ENCODE data around the gene DENND1A.
"Not testable (repeated sequence)": the region's sequence is repeated elsewhere in the genome, so short reads cannot be mapped to it uniquely, and the experiment has no call there.

DENND1A gene

GRCh38 chr9:123457583-123457982 is 472.3 kb downstream of the DENND1A start:
- DNase-seq (ENCODE audit: low read depth) = no peak

GRCh38 chr9:123456011-123456410 is 473.9 kb downstream of the DENND1A start:
- DNase-seq (ENCODE audit: low read depth) = no peak

DNA sequence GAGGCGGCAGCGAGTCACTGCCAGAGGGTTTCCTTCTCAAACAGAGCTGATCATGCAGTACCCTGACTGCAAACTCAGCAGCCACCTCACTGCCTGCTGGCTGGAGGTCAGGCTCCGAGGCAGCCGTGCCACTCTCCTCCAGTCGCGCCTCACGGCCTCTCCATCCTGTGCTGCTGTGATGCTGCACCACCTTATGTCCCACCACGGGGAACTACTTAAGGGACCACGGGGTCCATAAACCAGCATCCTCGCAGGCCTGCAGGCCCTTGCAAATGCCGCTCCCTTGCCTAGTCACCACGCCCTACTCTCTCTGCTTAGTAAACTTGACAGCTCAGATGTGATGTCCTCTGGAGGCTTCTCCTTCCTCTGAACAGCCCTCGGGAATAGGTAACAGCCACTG is 474.7 kb downstream of the DENND1A start:
- no peak for DNase-seq (ENCODE audit: low read depth)

GRCh38 chr9:123454361-123454760 is 475.6 kb downstream of the DENND1A start:
- no peak for DNase-seq (ENCODE audit: low read depth)

- no peak for DNase-seq (ENCODE audit: low read depth)
These were observed 476.1 kb downstream of the DENND1A start for GRCh38 chr9:123453831-123454321.

GRCh38 chr9:123453076-123453667 is 476.8 kb downstream of the DENND1A start:
- no peak for DNase-seq (ENCODE audit: low read depth)

DNA sequence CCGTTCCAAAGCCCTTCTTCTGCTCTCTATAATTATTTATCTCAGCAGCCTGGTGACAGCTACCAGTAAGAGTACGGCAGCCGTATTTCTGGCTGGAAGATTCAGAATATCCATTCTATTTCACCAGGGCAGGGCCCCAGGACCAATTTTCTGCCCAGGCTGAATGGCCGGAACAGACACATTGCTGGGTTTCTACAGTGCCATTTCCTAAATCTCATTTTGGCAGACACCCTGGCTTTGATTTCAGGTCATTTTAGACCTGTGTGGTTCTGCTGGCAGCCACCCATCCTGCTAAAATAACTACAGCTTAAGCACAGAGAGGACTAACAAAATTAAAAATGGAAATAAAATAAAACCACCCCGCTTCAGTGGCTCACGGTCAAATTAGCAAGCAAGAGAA is 478.9 kb downstream of the DENND1A start:
- DNase-seq (ENCODE audit: low read depth) = no peak

DNA sequence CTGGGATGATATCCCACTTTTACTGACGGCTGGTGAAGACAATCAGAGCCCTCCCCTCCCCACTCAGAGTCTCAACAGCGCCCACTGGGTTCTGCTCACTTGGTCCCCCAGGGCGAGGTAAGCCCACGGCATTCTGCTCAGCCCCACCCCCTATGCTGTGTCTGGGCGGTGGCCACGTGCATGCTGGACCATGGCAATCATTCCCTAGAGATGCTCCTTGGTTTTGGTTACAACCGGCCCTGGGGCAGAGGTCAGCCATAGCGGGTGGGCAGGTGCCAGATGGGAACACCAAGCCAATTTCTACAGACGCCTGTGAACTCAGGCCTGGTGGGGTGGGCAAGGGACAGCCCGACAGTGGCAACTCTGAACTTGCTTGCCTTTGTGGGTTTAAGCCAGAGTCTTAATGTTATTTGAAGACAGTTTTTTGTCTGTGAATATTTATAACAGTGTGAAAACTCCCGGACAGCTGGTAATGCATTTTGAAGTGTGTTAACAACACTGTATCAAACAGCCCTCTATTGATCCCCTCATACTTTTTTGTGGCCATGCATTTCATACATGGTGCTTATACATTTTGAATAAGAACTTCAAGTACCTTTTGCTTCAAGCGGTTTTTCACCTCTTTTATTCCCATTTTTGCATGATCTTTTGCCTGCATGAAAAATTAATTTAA is 479.7 kb downstream of the DENND1A start:
- DNase-seq (ENCODE audit: low read depth) = no peak

DNA sequence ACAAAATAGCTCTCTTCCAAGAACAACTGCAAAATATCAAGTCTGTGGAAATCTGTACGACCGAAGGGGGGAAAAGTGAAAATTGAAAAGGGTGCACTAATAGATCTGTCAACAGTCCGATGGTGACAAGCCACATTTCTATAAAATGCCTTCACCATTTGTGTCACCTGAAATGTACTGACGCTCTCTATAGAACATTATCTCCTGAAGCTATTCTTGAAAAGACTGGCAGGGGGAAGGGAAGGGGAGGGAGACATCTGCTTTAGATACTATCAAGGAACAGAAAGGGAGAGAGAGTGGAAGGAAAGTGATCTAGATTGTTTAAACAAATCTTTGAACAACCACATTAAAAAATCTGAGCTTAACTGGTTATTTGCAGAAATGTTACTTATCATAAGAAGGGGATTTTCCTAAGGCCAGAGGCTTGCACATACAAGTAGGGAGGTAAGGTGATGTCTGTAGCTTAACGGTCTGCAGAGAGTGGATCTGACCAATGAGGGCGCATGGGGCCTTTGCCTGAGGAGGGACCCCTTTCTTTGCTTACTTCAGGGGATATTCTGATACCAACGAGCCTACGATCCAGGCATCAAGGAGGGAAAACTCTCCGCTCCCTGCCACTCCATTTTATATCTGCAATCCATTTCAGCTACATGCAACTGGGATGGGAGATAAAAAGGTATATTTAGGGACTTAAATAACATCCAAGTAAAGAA is 481.8 kb downstream of the DENND1A start:
- DNase-seq (ENCODE audit: low read depth) = no peak

- DNase-seq (ENCODE audit: low read depth) = no peak
These were observed 483.8 kb downstream of the DENND1A start for GRCh38 chr9:123445981-123446610.

DNA sequence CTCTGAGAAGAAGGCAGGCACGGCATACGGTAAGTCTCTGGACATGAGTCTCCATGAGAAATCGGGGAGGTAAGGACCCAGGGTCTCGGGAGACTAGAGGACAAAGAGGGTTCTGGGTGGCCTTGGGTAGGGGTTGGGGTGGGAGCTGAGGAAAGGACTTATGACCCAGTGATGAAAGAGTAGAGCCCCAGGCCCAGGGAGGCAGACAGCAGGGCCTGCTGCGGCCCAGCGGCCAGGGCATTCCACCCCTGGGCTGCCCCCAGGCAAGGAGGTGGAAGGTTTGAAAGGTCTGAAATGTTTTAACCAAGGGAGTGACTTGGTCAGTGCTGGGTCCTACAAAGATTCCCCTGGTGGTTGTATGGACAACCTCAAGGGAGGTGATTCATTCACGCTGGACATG is 484.8 kb downstream of the DENND1A start:
- no peak for DNase-seq (ENCODE audit: low read depth)

GRCh38 chr9:123441769-123442168 is 488.2 kb downstream of the DENND1A start:
- DNase-seq (ENCODE audit: low read depth) = no peak

GRCh38 chr9:123440256-123440655 is 489.7 kb downstream of the DENND1A start:
- DNase-seq (ENCODE audit: low read depth) = no peak

DNA sequence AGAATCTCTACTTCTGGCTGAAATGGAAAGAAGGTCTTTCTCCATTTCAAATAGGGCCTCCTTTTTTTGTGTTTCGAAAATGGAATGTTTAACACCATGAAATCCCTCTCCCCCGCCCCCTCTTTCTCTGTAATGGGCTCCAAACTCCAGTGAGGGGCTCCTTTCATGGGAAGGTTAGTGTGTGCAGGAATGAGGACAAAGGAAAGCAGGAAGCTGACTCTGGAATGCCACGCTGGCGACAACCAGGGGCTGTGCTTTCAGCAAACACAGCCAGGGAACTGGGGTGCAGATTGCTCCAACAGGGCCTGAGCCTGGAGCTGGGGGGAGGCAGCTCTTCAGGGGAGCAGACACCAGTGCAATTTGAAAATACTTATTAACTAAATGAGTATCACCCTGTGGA is 491.1 kb downstream of the DENND1A start:
- no peak for DNase-seq (ENCODE audit: low read depth)

- DNase-seq (ENCODE audit: low read depth) = no peak
These were observed 491.6 kb downstream of the DENND1A start for GRCh38 chr9:123438321-123438720.

- DNase-seq (ENCODE audit: low read depth) = no peak
These were observed 492.7 kb downstream of the DENND1A start for GRCh38 chr9:123437201-123437600.

- no peak for DNase-seq (ENCODE audit: low read depth)
These were observed 494.5 kb downstream of the DENND1A start for GRCh38 chr9:123435471-123435870.

DNA sequence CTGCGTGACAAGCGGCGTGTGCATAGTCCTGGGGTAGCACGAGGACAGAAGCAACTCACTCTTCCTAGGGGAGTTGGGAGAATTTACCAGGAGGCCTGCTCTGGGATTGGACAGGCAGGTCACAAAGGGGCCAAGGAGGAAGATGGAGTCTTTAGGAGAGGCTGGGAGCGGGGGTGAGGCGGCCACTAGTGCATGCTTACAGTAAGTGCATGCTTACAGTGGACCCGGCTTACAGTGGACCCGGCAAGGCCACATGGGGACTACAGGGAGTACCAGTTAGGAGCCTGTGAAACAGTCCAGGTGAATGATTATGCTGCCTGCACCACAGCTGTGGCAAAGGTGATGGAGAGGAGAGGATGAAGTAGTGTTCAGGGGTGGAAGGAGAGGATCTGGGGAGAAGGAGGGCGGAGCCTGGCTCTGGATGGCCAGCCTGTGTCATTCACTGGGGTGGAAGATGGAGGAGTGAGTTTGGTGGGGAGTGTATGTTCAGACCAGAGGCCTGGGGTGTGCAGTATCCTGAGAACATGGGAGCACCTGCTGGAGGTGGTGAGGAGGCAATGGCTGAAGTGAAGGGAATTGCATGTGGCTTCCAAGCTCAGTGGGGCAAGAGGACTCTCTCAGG is 495.2 kb downstream of the DENND1A start:
- DNase-seq (ENCODE audit: low read depth) = no peak

DNA sequence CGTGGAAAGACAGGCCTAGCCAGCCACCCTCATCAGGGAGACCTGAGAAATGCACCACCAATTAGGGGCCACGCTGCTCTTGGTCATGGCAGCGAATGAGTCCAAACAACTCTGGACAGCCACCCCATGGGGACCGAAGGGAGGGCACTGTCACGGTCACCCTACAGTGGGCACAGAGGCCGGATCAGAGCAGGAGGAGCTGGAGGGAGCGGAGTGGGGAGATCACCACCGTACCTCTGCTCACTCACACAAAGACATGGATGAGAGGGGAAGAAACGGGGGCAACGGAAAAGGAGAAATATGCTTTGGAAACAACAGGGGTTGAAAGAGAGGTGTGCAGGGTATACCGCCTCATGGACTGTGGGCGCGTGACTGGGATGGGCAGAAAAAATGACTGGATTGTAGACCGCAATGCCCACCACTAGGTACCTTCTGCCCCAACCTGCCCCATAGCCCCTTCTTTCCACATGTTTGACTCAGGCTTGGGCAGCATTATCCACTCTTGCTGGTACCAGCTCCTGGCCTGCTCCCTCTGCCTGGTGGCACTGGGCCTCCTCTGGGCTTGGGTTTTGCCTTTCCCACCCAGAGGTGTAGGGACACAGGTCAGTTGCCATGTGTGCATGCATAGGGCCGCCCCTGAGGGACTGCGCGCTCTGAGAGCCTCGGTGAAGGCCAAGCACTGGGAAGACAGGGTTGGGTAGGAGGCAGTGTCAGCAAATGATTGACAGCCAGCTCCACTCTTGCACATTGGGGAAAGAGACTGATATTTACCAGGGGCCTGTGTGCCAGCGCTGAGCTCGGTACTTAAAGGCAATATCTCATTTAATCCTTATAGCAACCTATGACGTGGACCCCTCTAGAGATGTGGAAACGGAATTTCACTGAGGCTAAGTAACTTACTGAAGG is 497.3 kb downstream of the DENND1A start:
- no peak for DNase-seq (ENCODE audit: low read depth)

- no peak for DNase-seq (ENCODE audit: low read depth)
These were observed 498.3 kb downstream of the DENND1A start for GRCh38 chr9:123431581-123431980.

DNA sequence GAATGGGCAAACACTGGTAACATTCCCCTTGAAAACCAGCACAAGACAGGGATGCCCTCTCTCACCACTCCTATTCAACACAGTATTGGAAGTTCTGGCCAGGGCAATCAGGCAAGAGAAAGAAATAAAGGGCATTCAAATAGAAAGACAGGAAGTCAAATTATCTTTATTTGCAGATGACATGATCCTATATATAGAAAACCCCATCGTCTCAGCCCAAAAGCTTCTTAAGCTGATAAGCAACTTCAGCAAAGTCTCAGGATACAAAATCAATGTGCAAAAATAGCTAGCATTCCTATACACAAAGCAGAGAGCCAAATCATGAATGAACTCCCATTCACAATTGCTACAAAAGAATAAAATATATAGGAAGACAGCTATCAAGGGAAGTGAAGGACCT is 501.5 kb downstream of the DENND1A start:
- DNase-seq (ENCODE audit: low read depth) = not testable (repeated sequence)

Measured in HS-5 (cell line).